Breast epithelium (tissue), 3 donors: Measurements from ENCODE around the gene SLC44A4.

Experiments
- POLR2A ChIP-seq: fragments of 450-650 bp; IDR thresholded peaks from one replicate; pipeline ENCODE4 v1.6.1; 2016; ENCODE audit warnings: antibody characterized with exemption, mild to moderate bottlenecking, moderate library complexity
- POLR2AphosphoS5 ChIP-seq, 3 donors: sonication (generic); formaldehyde crosslinking; IDR thresholded peaks; one replicate each; pipeline ENCODE4 v1.6.1; 2017; ENCODE audit warnings: antibody characterized with exemption in 3 of 3
- TF ChIP-seq, protein P1 (sequence below), 3 donors: fragments of 450-650 bp; IDR thresholded peaks; one replicate each; pipeline ENCODE4 v1.5.1; 2016 to 2017; ENCODE audit warnings: antibody characterized with exemption in 3 of 3, mild to moderate bottlenecking in 3 of 3, moderate library complexity in 3 of 3

DNA sequence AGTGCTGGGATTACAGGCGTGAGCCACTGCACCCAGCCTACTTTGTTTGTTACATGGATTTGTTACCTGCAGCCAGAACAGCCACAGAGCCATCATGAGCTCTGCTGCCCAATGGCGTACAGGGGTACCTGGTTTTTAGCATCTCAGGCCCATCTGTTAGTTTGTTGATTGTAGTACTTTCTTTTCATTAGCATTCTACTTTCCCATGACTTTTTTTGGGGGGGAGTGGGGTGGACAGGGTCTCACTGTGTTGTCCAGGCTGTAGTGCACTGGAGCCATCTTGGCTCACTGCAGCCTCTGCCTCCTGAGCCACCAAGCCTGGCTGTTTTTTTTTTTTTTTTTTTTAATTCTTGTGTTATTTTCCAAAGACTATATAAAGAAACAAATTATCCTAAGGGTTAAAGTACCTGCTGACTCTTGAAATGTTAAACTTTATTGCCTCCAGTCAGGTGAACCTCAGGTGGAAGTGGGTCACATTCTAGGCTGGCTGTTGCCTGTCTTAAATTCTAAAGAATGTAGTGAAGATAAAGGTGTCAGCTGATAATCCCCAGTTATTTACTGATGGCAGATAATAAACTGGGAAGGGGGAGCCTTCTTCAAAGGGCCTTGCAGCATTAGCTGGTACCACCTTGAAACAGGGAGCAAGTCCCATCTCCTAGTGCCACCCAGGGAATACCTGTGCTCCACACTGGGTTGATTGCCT, 31.4 kb downstream of the SLC44A4 start:
- TF ChIP-seq, protein P1, sequence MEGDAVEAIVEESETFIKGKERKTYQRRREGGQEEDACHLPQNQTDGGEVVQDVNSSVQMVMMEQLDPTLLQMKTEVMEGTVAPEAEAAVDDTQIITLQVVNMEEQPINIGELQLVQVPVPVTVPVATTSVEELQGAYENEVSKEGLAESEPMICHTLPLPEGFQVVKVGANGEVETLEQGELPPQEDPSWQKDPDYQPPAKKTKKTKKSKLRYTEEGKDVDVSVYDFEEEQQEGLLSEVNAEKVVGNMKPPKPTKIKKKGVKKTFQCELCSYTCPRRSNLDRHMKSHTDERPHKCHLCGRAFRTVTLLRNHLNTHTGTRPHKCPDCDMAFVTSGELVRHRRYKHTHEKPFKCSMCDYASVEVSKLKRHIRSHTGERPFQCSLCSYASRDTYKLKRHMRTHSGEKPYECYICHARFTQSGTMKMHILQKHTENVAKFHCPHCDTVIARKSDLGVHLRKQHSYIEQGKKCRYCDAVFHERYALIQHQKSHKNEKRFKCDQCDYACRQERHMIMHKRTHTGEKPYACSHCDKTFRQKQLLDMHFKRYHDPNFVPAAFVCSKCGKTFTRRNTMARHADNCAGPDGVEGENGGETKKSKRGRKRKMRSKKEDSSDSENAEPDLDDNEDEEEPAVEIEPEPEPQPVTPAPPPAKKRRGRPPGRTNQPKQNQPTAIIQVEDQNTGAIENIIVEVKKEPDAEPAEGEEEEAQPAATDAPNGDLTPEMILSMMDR (IDR thresholded peaks at IDR 0.05): no peak
- TF ChIP-seq POLR2AphosphoS5 (IDR thresholded peaks at IDR 0.05) (no peak), POLR2A (no peak)
